HepG2 (cell line): Measurements from ENCODE around the gene PDK1. TPM values are rescaled to one million over a fixed set of nuclear protein-coding genes. Genes with fewer than 3 reads are reported as not detected.

Source experiments
- AFF4 ChIP-seq: sonication (generic); formaldehyde crosslinking; IDR thresholded peaks from 2 replicates; pipeline ENCODE4 v1.4.0; 2020; ENCODE audit warnings: missing genetic modification reagents
- DR1 ChIP-seq: sonication (generic); formaldehyde crosslinking; IDR thresholded peaks from 2 replicates; pipeline ENCODE4 v1.8.0; 2021; ENCODE audit warnings: mild to moderate bottlenecking, missing genetic modification reagents, inconsistent platforms
- HOMEZ ChIP-seq: IDR thresholded peaks from 2 replicates; pipeline ENCODE4 v1.6.1; 2016; ENCODE audit warnings: low read depth
- KLF12 ChIP-seq: sonication (generic); formaldehyde crosslinking; IDR thresholded peaks from 2 replicates; pipeline ENCODE4 v1.4.0; 2020; ENCODE audit warnings: missing genetic modification reagents, borderline replicate concordance
- LCORL ChIP-seq, 2 experiments: fragments of 450-650 bp in 1 of 2; sonication (generic) in 1 of 2; formaldehyde crosslinking in 1 of 2; IDR thresholded peaks; 2 replicates each; pipeline versions ENCODE4 v1.5.0 to v1.6.1; 2017 to 2020; ENCODE audit warnings: antibody characterized with exemption in 1 of 2, missing genetic modification reagents in 1 of 2
- MED1 ChIP-seq: sonication (generic); formaldehyde crosslinking; IDR thresholded peaks from 2 replicates; pipeline ENCODE4 v1.4.0; 2020; ENCODE audit warnings: missing genetic modification reagents
- MED13 ChIP-seq: sonication (generic); formaldehyde crosslinking; IDR thresholded peaks from 2 replicates; pipeline ENCODE4 v1.5.0; 2020; ENCODE audit warnings: missing genetic modification reagents
- MIER2 ChIP-seq: IDR thresholded peaks from 2 replicates; pipeline ENCODE4 v1.6.1; 2016; ENCODE audit warnings: missing biosample characterization, missing genetic modification reagents
- RAD51 ChIP-seq: fragments of 450-650 bp; IDR thresholded peaks from 2 replicates; pipeline ENCODE4 v1.6.1; 2016; ENCODE audit warnings: borderline replicate concordance
- RBM39 ChIP-seq: fragments of 200-400 bp; formaldehyde crosslinking; IDR thresholded peaks from one replicate; pipeline ENCODE4 v1.6.1; 2018; ENCODE audit warnings: antibody characterized with exemption, mild to moderate bottlenecking, low read depth, low read length; ENCODE audit not compliant: poor library complexity, severe bottlenecking
- SALL1 ChIP-seq: sonication (generic); formaldehyde crosslinking; IDR thresholded peaks from 2 replicates; pipeline ENCODE4 v1.8.0; 2022; ENCODE audit warnings: mild to moderate bottlenecking, missing genetic modification reagents
- ZBED4 ChIP-seq: sonication (generic); formaldehyde crosslinking; IDR thresholded peaks from 2 replicates; pipeline ENCODE4 v1.4.0; 2020; ENCODE audit warnings: missing genetic modification reagents, borderline replicate concordance
- ZBTB7B ChIP-seq: sonication (generic); formaldehyde crosslinking; IDR thresholded peaks from 2 replicates; pipeline ENCODE4 v1.4.0; 2020; ENCODE audit warnings: missing genetic modification reagents
- ZNF33B ChIP-seq: sonication (generic); formaldehyde crosslinking; IDR thresholded peaks from 2 replicates; pipeline ENCODE4 v1.5.1; 2020; ENCODE audit warnings: mild to moderate bottlenecking, missing genetic modification reagents
- ZNF431 ChIP-seq: sonication (generic); formaldehyde crosslinking; IDR thresholded peaks from 2 replicates; pipeline ENCODE4 v1.9.0; 2022; ENCODE audit warnings: missing genetic modification reagents, low read depth, mild to moderate bottlenecking, borderline replicate concordance
- ZNF597 ChIP-seq: sonication (generic); formaldehyde crosslinking; IDR thresholded peaks from 2 replicates; pipeline ENCODE4 v1.5.0; 2020; ENCODE audit warnings: missing genetic modification reagents
- ZNF704 ChIP-seq: sonication (generic); formaldehyde crosslinking; IDR thresholded peaks from 2 replicates; pipeline ENCODE4 v1.8.1; 2023; ENCODE audit warnings: mild to moderate bottlenecking, inconsistent platforms, moderate library complexity, missing genetic modification reagents, borderline replicate concordance
- polyA plus RNA-seq, 8 experiments: library from polyadenylated mRNA; depleted of rRNA in 3 of 8; stranded (reverse) in 7 of 8; unstranded in 1 of 8; fragments of >200 nt; fragmentation: Illumina TruSeq in 4 of 8; extraction: Trizol in 4 of 8; gene quantifications; 2 replicates each; pipeline versions ENCODE4 v1.2.1 to v1.2.3, GENCODE V29; 2011 to 2016; ENCODE audit warnings: low read depth in 4 of 8, missing spikeins in 1 of 8, mixed read lengths in 1 of 8; ENCODE audit not compliant: insufficient read depth in 1 of 8
- total RNA-seq, 5 experiments: library from RNA; depleted of rRNA; stranded (reverse); fragments of >200 nt; fragmentation: Illumina TruSeq; extraction: Trizol; gene quantifications; 2 replicates each; pipeline ENCODE4 v1.2.3, GENCODE V29; 2016; ENCODE audit warnings: low read depth in 1 of 5

PDK1 gene
- total and polyA plus RNA-seq, 2 of the 13 experiments (the other 11 are each of a cell fraction or from before 2014, with no cell fraction given) = 11.9 to 96.9 TPM

- TF ChIP-seq ZBED4 (CRISPR knock-in tag) = peak; percentile 33; the same call in 1 of the 2 replicates
- no peak for TF ChIP-seq KLF12
- TF ChIP-seq AFF4 (CRISPR knock-in tag) = no peak
- peak; percentile 52 for TF ChIP-seq RBM39
- TF ChIP-seq RAD51 = no peak
- peak; percentile 27; the same call in 1 of the 2 replicates for TF ChIP-seq DR1 (CRISPR knock-in tag)
- peak; percentile 65 for TF ChIP-seq ZBTB7B (CRISPR knock-in tag)
- TF ChIP-seq MED13 (CRISPR knock-in tag) = no peak; the same call in 1 of the 2 replicates
- no peak for TF ChIP-seq MIER2
- TF ChIP-seq ZNF431 (CRISPR knock-in tag) = no peak
- TF ChIP-seq SALL1 = peak; percentile 72; the same call in 1 of the 2 replicates
- no peak for TF ChIP-seq ZNF597
- TF ChIP-seq ZNF33B (CRISPR knock-in tag) = peak; percentile 89; the same call in 1 of the 2 replicates
- peak; percentile 26; the same call in 1 of the 2 replicates for TF ChIP-seq MED1 (CRISPR knock-in tag)
- no peak for TF ChIP-seq LCORL (IDR thresholded peaks at IDR 0.05)
- peak; percentile 24; the same call in 1 of the 2 replicates for TF ChIP-seq LCORL (CRISPR knock-in tag; IDR thresholded peaks at IDR 0.05)
- no peak for TF ChIP-seq HOMEZ
- TF ChIP-seq ZNF704 = no peak
Measured at GRCh38 chr2:172556284-172557033, 569 bp downstream of the PDK1 start (continued).
